HG03432 (cell line): ENCODE data around the gene CARD11.

Source experiments
- ATAC-seq: cut with Tn5 transposase; IDR thresholded peaks from one replicate; pipeline ENCODE4 v1.9.1; 2021; ENCODE audit warnings: mild to moderate bottlenecking, moderate library complexity; ENCODE audit not compliant: unreplicated experiment

The CARD11 gene

DNA sequence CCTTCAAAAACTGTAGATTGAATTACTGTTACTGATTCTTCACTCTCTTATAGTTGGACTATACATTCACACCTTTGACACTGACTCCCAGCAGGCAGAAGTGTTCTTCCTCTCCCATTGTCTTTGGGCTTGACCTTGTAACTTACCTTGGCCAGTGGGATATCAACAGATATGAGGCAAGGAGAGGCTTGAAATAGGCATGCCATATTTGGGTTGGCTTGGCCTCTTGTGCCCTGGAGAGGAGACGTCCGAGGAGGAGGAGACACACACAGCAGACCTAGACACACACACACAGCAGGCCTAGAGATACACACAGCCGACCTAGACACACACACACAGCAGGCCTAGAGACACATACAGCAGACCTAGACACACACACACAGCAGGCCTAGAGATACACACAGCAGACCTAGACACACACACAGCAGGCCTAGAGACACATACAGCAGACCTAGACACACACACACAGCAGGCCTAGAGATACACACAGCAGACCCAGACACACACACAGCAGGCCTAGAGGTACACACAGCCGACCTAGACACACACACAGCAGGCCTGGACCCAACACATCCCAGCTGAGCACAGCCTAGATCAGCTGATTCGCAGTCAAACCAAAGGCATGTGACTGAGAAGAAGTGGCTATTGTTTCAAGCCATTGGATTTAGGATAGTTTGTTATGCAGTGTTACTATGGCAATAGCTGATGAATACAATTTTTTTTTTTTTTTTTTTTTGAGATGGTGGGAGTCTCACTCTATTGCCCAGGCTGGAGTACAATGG, 187.1 kb downstream of the CARD11 start:
- no peak for ATAC-seq
